B cell (primary cell): ENCODE data around the gene CCNH. TPM values are rescaled to one million over a fixed set of nuclear protein-coding genes. Genes with fewer than 3 reads are reported as not detected.

Experiments used
- ATAC-seq: fragments of 200-7000 bp; cut with Tn5 transposase; one replicate; pipeline ENCODE4 v1.10.0; 2021; ENCODE audit warnings: low read depth, mild to moderate bottlenecking, moderate number of reproducible peaks, moderate library complexity
- CTCF ChIA-PET: fragments of 350-600 bp; sonication (Branson Sonifier 250); formaldehyde crosslinking; loops from one replicate; lab custom pipeline; 2021; ENCODE audit warnings: antibody characterized with exemption, inconsistent platforms; lab: Charles Lee
- POLR2A ChIA-PET: fragments of 350-600 bp; sonication (Branson Sonifier 250); formaldehyde crosslinking; loops from one replicate; lab custom pipeline; 2021; ENCODE audit warnings: antibody characterized with exemption; lab: Charles Lee
- DNase-seq: peaks from one replicate; pipeline ENCODE4 v3.0.0; 2013
- H2AFZ ChIP-seq: 2 replicates; pipeline ENCODE4 v1.6.1; 2012; ENCODE audit warnings: mild to moderate bottlenecking, low read depth, low read length; ENCODE audit not compliant: insufficient read depth, poor library complexity, severe bottlenecking
- H3K27ac ChIP-seq, 2 donors: 1 replicate in 1 of 2; 2 replicates in 1 of 2; pipeline ENCODE4 v1.5.1; 2012 to 2013; ENCODE audit warnings: low read length in 2 of 2, mild to moderate bottlenecking in 2 of 2, moderate library complexity in 1 of 2
- H3K27me3 ChIP-seq, 4 experiments: fragments of 200-600 bp in 1 of 4; sonication (generic) in 1 of 4; replicated peaks in 1 of 4; 1 replicate in 2 of 4; 2 replicates in 2 of 4; pipeline versions ENCODE4 v1.6.1 to v1.7.0; 2013 to 2016; ENCODE audit warnings: low read length in 3 of 4, mild to moderate bottlenecking in 2 of 4, mixed read lengths in 1 of 4, moderate library complexity in 1 of 4; ENCODE audit not compliant: insufficient read depth in 4 of 4, control insufficient read depth in 3 of 4; ENCODE audit errors: control extremely low read depth in 1 of 4
- H3K36me3 ChIP-seq, 2 experiments: replicated peaks in 1 of 2; 1 replicate in 1 of 2; 2 replicates in 1 of 2; pipeline versions ENCODE4 v1.6.1 to v1.7.1; 2013; ENCODE audit warnings: low read length in 1 of 2; ENCODE audit not compliant: insufficient read depth in 2 of 2, control insufficient read depth in 1 of 2; ENCODE audit errors: control extremely low read depth in 1 of 2, extremely low read depth in 1 of 2
- H3K4me1 ChIP-seq, 2 donors: fragments of 200-600 bp in 1 of 2; sonication (generic) in 1 of 2; 1 replicate in 1 of 2; 2 replicates in 1 of 2; pipeline versions ENCODE4 v1.5.1 to v1.6.1; 2013 to 2017; ENCODE audit warnings: low read length in 2 of 2; ENCODE audit not compliant: control insufficient read depth in 2 of 2, insufficient read depth in 2 of 2
- H3K4me2 ChIP-seq: replicated peaks from 2 replicates; pipeline ENCODE3; 2012; ENCODE audit warnings: mild to moderate bottlenecking, low read depth, low read length; ENCODE audit not compliant: poor library complexity, severe bottlenecking
- H3K4me3 ChIP-seq, 5 experiments: fragments of 200-600 bp in 1 of 5; sonication (generic) in 1 of 5; 1 replicate in 3 of 5; 2 replicates in 2 of 5; pipeline versions ENCODE4 v1.5.1 to v1.7.0; 2011 to 2016; ENCODE audit warnings: low read length in 4 of 5, mild to moderate bottlenecking in 4 of 5, low read depth in 2 of 5, control low read depth in 1 of 5, moderate library complexity in 1 of 5; ENCODE audit not compliant: insufficient read depth in 1 of 5; ENCODE audit errors: control extremely low read depth in 1 of 5, extremely low read depth in 1 of 5
- H3K79me2 ChIP-seq: fragments of 200-600 bp; sonication (generic); one replicate; pipeline ENCODE4 v1.6.0; 2016; ENCODE audit warnings: low read length; ENCODE audit not compliant: control insufficient read depth, insufficient read depth
- H3K9ac ChIP-seq: fragments of 200-600 bp; sonication (generic); 2 replicates; pipeline ENCODE4 v1.6.1; 2017; ENCODE audit warnings: mild to moderate bottlenecking, low read length, moderate library complexity
- H3K9me3 ChIP-seq, 3 donors: one replicate each; pipeline versions ENCODE4 v1.6.1 to v1.7.1; 2013; ENCODE audit warnings: low read length in 2 of 3; ENCODE audit not compliant: control insufficient read depth in 2 of 3, insufficient read depth in 1 of 3; ENCODE audit errors: control extremely low read depth in 1 of 3
- H4K20me1 ChIP-seq: 2 replicates; pipeline ENCODE4 v1.6.0; 2012; ENCODE audit warnings: mild to moderate bottlenecking, low read length; ENCODE audit not compliant: insufficient read depth, control insufficient read depth, poor library complexity, severe bottlenecking
- H3K27ac Mint-ChIP-seq: one replicate; pipeline ENCODE4 v1.8.0; 2021; ENCODE audit warnings: mixed read lengths
- H3K27me3 Mint-ChIP-seq: one replicate; pipeline ENCODE4 v1.8.0; 2021; ENCODE audit warnings: mixed read lengths
- H3K4me1 Mint-ChIP-seq: one replicate; pipeline ENCODE4 v1.8.0; 2021; ENCODE audit warnings: mixed read lengths
- H3K4me3 Mint-ChIP-seq: one replicate; pipeline ENCODE4 v1.8.0; 2021; ENCODE audit warnings: mixed read lengths
- H3K9me3 Mint-ChIP-seq: one replicate; pipeline ENCODE4 v1.8.0; 2022; ENCODE audit warnings: mixed read lengths; ENCODE audit not compliant: insufficient read depth
- CTCF ChIP-seq: fragments of 200-600 bp; IDR thresholded peaks from one replicate; pipeline ENCODE4 v1.8.0; 2022; ENCODE audit warnings: antibody characterized with exemption, mild to moderate bottlenecking
- EZH2 ChIP-seq: IDR thresholded peaks from 2 replicates; pipeline ENCODE4 v1.6.1; 2012; ENCODE audit warnings: borderline replicate concordance, low read depth, mild to moderate bottlenecking, moderate library complexity, low read length; ENCODE audit not compliant: insufficient read depth, poor library complexity, severe bottlenecking
- WGBS: methylation state at CpG from one replicate; pipeline ENCODE4 v1.1.5; 2013; ENCODE audit warnings: missing lambda C conversion rate; ENCODE audit not compliant: insufficient coverage; 5-methylcytosine and 5-hydroxymethylcytosine counted together
- intact Hi-C: fragments of 100-400 bp; cut with micrococcal nuclease; formaldehyde crosslinking; loops from one replicate; pipeline ENCODE4 v1.10.0; 2022
- polyA plus RNA-seq: library from polyadenylated mRNA; depleted of rRNA; stranded (reverse); fragments of >200 nt; gene quantifications from 2 replicates; pipeline ENCODE4 v1.2.3, GENCODE V29; 2012
- total RNA-seq, 2 donors: library from RNA; stranded (reverse); fragments of 120-200 nt in 1 of 2; gene quantifications; 1 replicate in 1 of 2; 2 replicates in 1 of 2; pipeline versions ENCODE4 v1.2.3 to v1.2.4, GENCODE V29; 2013 to 2022

The CCNH gene
- total and polyA plus RNA-seq, 2 donors (not counting 1 experiment from before 2014, with no cell fraction given): 59.2 to 120 TPM

- H3K9ac ChIP-seq: no peak overlapping the region
- H3K4me1 ChIP-seq: no peaks in the 10 kb centered on the region
- H3K27ac Mint-ChIP-seq: no peak overlapping the region
- ATAC-seq (no peak), DNase-seq (no peak)
- H3K27ac ChIP-seq: no peak overlapping the region
- no peak overlapping the region for H3K4me3 Mint-ChIP-seq
- H2AFZ ChIP-seq: no peak overlapping the region
- WGBS: no CpG with 5 or more reads among the region's 2 CpGs
- ChIA-PET CTCF (interaction anchor here (0.9 to 1.7 kb wide), 3 partner anchors 27 to 302 kb away, joined by 3 to 6 read pairs (median 3); no protein-coding TSS in a partner anchor), POLR2A (interaction anchor here (0.5 kb wide), 1 partner anchor 777 kb away, joined by 3 read pairs; no protein-coding TSS in a partner anchor)
- H4K20me1 ChIP-seq: no peaks in the 10 kb centered on the region
- no peak overlapping the region for H3K4me3 ChIP-seq
- no peaks in the 10 kb centered on the region for H3K4me1 Mint-ChIP-seq
- no peaks in the 10 kb centered on the region for H3K27me3 Mint-ChIP-seq
- H3K4me2 ChIP-seq: no peak overlapping the region
- H3K9me3 Mint-ChIP-seq: no peaks in the 10 kb centered on the region
- intact Hi-C loops: no loop called here
- H3K27me3 ChIP-seq: no peaks in the 10 kb centered on the region
- H3K79me2 ChIP-seq: no peaks in the 10 kb centered on the region
- no peaks in the 10 kb centered on the region for H3K9me3 ChIP-seq
- TF ChIP-seq CTCF (no peak), EZH2 (no peak)
- peaks cover 14 to 50% of the 10 kb centered on the region in 2 experiments for H3K36me3 ChIP-seq
Measured at GRCh38 chr5:87372705-87373104, 40.0 kb downstream of the CCNH start.

- no peak overlapping the region for H2AFZ ChIP-seq
- no peak overlapping the region for H3K4me3 ChIP-seq
- ChIA-PET CTCF (no interaction called here), POLR2A (no interaction called here)
- no peaks in the 10 kb centered on the region for H3K4me1 ChIP-seq
- Mint-ChIP-seq H3K27me3 (no peaks in the 10 kb centered on the region), H3K9me3 (no peaks in the 10 kb centered on the region), H3K4me1 (no peaks in the 10 kb centered on the region), H3K4me3 (no peak overlapping the region), H3K27ac (no peak overlapping the region)
- no peaks in the 10 kb centered on the region for H4K20me1 ChIP-seq
- H3K9me3 ChIP-seq: no peaks in the 10 kb centered on the region
- no peak overlapping the region for H3K4me2 ChIP-seq
- ATAC-seq (no peak), DNase-seq (no peak)
- H3K27ac ChIP-seq: no peak overlapping the region
- H3K27me3 ChIP-seq: no peaks in the 10 kb centered on the region
- intact Hi-C loops: no loop called here
- TF ChIP-seq EZH2: no peak
- no peak for TF ChIP-seq CTCF
- peaks cover 10 to 39% of the 10 kb centered on the region in 2 experiments for H3K36me3 ChIP-seq
- no peak overlapping the region for H3K9ac ChIP-seq
- H3K79me2 ChIP-seq: no peaks in the 10 kb centered on the region
Measured at GRCh38 chr5:87369431-87369830, 43.3 kb downstream of the CCNH start.
